GM21447 (cell line): ENCODE measurements around the gene TSTD1.
"Not testable (repeated sequence)": the region's sequence is repeated elsewhere in the genome, so short reads cannot be mapped to it uniquely, and the experiment has no call there.

Source experiments
- ATAC-seq: cut with Tn5 transposase; IDR thresholded peaks from one replicate; pipeline ENCODE4 v1.9.1; 2021; ENCODE audit not compliant: unreplicated experiment

The TSTD1 gene

GRCh38 chr1:161037661-161038522 is 872 bp downstream of the TSTD1 start:
- ATAC-seq = peak; percentile 23

GRCh38 chr1:161033751-161034150 is 5.0 kb downstream of the TSTD1 start:
- no peak for ATAC-seq

- no peak for ATAC-seq
Measured at GRCh38 chr1:161032409-161032808, 6.4 kb downstream of the TSTD1 start.

GRCh38 chr1:161031874-161032273 is 6.9 kb downstream of the TSTD1 start:
- ATAC-seq = no peak

- not testable (repeated sequence) for ATAC-seq
Measured at GRCh38 chr1:161029466-161029865, 9.3 kb downstream of the TSTD1 start.

- ATAC-seq = not testable (repeated sequence)
Measured at GRCh38 chr1:161026954-161027353, 11.8 kb downstream of the TSTD1 start.

- not testable (repeated sequence) for ATAC-seq
Measured at GRCh38 chr1:161022432-161022831, 16.3 kb downstream of the TSTD1 start.

- ATAC-seq = no peak
Measured at GRCh38 chr1:161021970-161022353, 16.8 kb downstream of the TSTD1 start.

- peak; percentile 84 for ATAC-seq
Measured at GRCh38 chr1:161021165-161021969, 17.4 kb downstream of the TSTD1 start.

GRCh38 chr1:161020509-161021164 is 18.1 kb downstream of the TSTD1 start, which contains the start of gene F11R:
Gene F11R (minus strand): TSS chr1:161021152. CDS start chr1:161021073, 79 bp downstream.
- peak; percentile 46 for ATAC-seq

- peak; percentile 3 for ATAC-seq
Measured at GRCh38 chr1:161019751-161020495, 18.8 kb downstream of the TSTD1 start.

- not testable (repeated sequence) for ATAC-seq
Measured at GRCh38 chr1:161019111-161019660, 19.6 kb downstream of the TSTD1 start.

GRCh38 chr1:161018631-161018930 is 20.2 kb downstream of the TSTD1 start:
- no peak for ATAC-seq

GRCh38 chr1:161017756-161018630 is 20.8 kb downstream of the TSTD1 start:
- ATAC-seq = no peak

- ATAC-seq = not testable (repeated sequence)
Measured at GRCh38 chr1:161017181-161017580, 21.6 kb downstream of the TSTD1 start.

GRCh38 chr1:161016683-161017082 is 22.1 kb downstream of the TSTD1 start:
- not testable (repeated sequence) for ATAC-seq

- ATAC-seq = peak; percentile 93
Measured at GRCh38 chr1:161013488-161014230, 25.1 kb downstream of the TSTD1 start.

GRCh38 chr1:161013131-161013487 is 25.7 kb downstream of the TSTD1 start:
- no peak for ATAC-seq

- ATAC-seq = no peak
Measured at GRCh38 chr1:161012420-161012819, 26.3 kb downstream of the TSTD1 start.
